ENCODE measurements around the gene ST6GALNAC3.

- no peak for TF ChIP-seq CTCF (IDR thresholded peaks at IDR 0.05)
- no peak for TF ChIP-seq ZFX (IDR thresholded peaks at IDR 0.05; ENCODE audit: borderline replicate concordance)
Observed at GRCh38 chr1:76659171-76659940, 584.8 kb downstream of the ST6GALNAC3 start.

Measured in 22Rv1 (cell line).